Neural cell (in vitro differentiated cells): ENCODE results near the gene PLPPR5. TPM values are rescaled to one million over a fixed set of nuclear protein-coding genes. Genes with fewer than 3 reads are reported as not detected.

Experiments used
- H2AFZ ChIP-seq: fragments of 200-600, 300-800 bp; sonication (generic), shearing (Covaris generic); 2 replicates; pipeline ENCODE4 v1.6.0; 2014; ENCODE audit warnings: low read depth, mild to moderate bottlenecking, antibody characterized with exemption, low read length, moderate library complexity
- H3F3A ChIP-seq: fragments of 200-600 bp; shearing (Covaris generic); 2 replicates; pipeline ENCODE4 v1.6.1; 2016; ENCODE audit warnings: mild to moderate bottlenecking, moderate library complexity, mixed read lengths, antibody characterized with exemption, low read length; ENCODE audit not compliant: insufficient read depth, poor library complexity, severe bottlenecking
- H3K27ac ChIP-seq: fragments of 200-600, 300-800 bp; sonication (generic), shearing (Covaris generic); 2 replicates; pipeline ENCODE4 v1.5.1; 2014; ENCODE audit warnings: mild to moderate bottlenecking, low read length, moderate library complexity
- H3K27me3 ChIP-seq: fragments of 300-800, 200-600 bp; sonication (generic), shearing (Covaris generic); 2 replicates; pipeline ENCODE4 v1.6.0; 2014; ENCODE audit warnings: mild to moderate bottlenecking, low read depth, low read length, moderate library complexity; ENCODE audit not compliant: insufficient read depth
- H3K36me3 ChIP-seq: fragments of 300-800, 200-600 bp; sonication (generic), shearing (Covaris generic); 2 replicates; pipeline ENCODE4 v1.5.1; 2014; ENCODE audit warnings: mild to moderate bottlenecking, antibody characterized with exemption, low read length, moderate library complexity; ENCODE audit not compliant: insufficient read depth
- H3K4me2 ChIP-seq: fragments of 300-800, 200-600 bp; sonication (generic), shearing (Covaris generic); 2 replicates; pipeline ENCODE4 v1.6.0; 2014; ENCODE audit warnings: mild to moderate bottlenecking, low read length
- H3K4me3 ChIP-seq: fragments of 300-800, 200-600 bp; sonication (generic), shearing (Covaris generic); 2 replicates; pipeline ENCODE4 v1.5.1; 2014; ENCODE audit warnings: mild to moderate bottlenecking, low read length, moderate library complexity
- H3K79me2 ChIP-seq: fragments of 200-600 bp; shearing (Covaris generic); replicated peaks from 2 replicates; pipeline ENCODE4 v1.6.0; 2014; ENCODE audit warnings: mild to moderate bottlenecking, low read length, moderate library complexity; ENCODE audit not compliant: insufficient read depth
- H3K9ac ChIP-seq: fragments of 300-800, 200-600 bp; sonication (generic), shearing (Covaris generic); 2 replicates; pipeline ENCODE4 v1.6.1; 2016; ENCODE audit warnings: mild to moderate bottlenecking, low read length, mixed read lengths
- H3K9me2 ChIP-seq: fragments of 200-600 bp; shearing (Covaris generic); 2 replicates; pipeline ENCODE4 v1.6.1; 2016; ENCODE audit warnings: mild to moderate bottlenecking, low read length, mixed read lengths; ENCODE audit not compliant: insufficient read depth
- H3K9me3 ChIP-seq: fragments of 200-600, 300-800 bp; sonication (generic), shearing (Covaris generic); 2 replicates; pipeline ENCODE4 v1.6.1; 2016; ENCODE audit warnings: mild to moderate bottlenecking, mixed run types, low read length, moderate library complexity, mixed read lengths
- H4K20me1 ChIP-seq: fragments of 200-600 bp; shearing (Covaris generic); 2 replicates; pipeline ENCODE4 v1.6.1; 2016; ENCODE audit warnings: mild to moderate bottlenecking, mixed run types; ENCODE audit not compliant: insufficient read depth
- EP300 ChIP-seq: fragments of 450-650 bp; conservative IDR thresholded peaks from 2 replicates; pipeline ENCODE4 v1.6.1; 2014; ENCODE audit warnings: antibody characterized with exemption, mild to moderate bottlenecking, moderate library complexity; ENCODE audit not compliant: poor library complexity, severe bottlenecking
- EZH2 ChIP-seq: fragments of 200-600, 300-800 bp; shearing (Covaris generic), sonication (generic); IDR thresholded peaks from 2 replicates; pipeline ENCODE4 v1.6.1; 2014; ENCODE audit warnings: antibody characterized with exemption, low read length, borderline replicate concordance, mild to moderate bottlenecking; ENCODE audit not compliant: insufficient read depth, poor library complexity, severe bottlenecking
- MXI1 ChIP-seq: fragments of 450-650 bp; conservative IDR thresholded peaks from 2 replicates; pipeline ENCODE4 v1.6.1; 2014; ENCODE audit warnings: antibody characterized with exemption, mild to moderate bottlenecking; ENCODE audit not compliant: poor library complexity, severe bottlenecking
- POLR2AphosphoS5 ChIP-seq: IDR thresholded peaks from 2 replicates; pipeline ENCODE4 v1.6.1; 2012
- RAD21 ChIP-seq: fragments of 450-650 bp; conservative IDR thresholded peaks from 2 replicates; pipeline ENCODE4 v1.6.1; 2014; ENCODE audit warnings: antibody characterized with exemption, mild to moderate bottlenecking, moderate library complexity
- SMC3 ChIP-seq: fragments of 450-650 bp; conservative IDR thresholded peaks from 2 replicates; pipeline ENCODE4 v1.6.1; 2014; ENCODE audit warnings: antibody characterized with exemption, mild to moderate bottlenecking, moderate library complexity; ENCODE audit not compliant: poor library complexity
- polyA plus RNA-seq: library from polyadenylated mRNA; depleted of rRNA; stranded (reverse); fragments of >200 nt; gene quantifications from 2 replicates; pipeline ENCODE4 v1.2.3, GENCODE V29; 2014
- TF ChIP-seq, protein P1 (sequence below): fragments of 450-650 bp; IDR thresholded peaks from 2 replicates; pipeline ENCODE4 v1.5.1; 2014; ENCODE audit warnings: antibody characterized with exemption, mild to moderate bottlenecking, moderate library complexity; ENCODE audit not compliant: poor library complexity, severe bottlenecking
- TF ChIP-seq, protein P2 (sequence below): IDR thresholded peaks from 2 replicates; pipeline ENCODE4 v1.6.1; 2012; ENCODE audit warnings: borderline replicate concordance

PLPPR5 gene
- polyA plus RNA-seq, 1 donor from 2014 or later: 21.9 TPM

DNA sequence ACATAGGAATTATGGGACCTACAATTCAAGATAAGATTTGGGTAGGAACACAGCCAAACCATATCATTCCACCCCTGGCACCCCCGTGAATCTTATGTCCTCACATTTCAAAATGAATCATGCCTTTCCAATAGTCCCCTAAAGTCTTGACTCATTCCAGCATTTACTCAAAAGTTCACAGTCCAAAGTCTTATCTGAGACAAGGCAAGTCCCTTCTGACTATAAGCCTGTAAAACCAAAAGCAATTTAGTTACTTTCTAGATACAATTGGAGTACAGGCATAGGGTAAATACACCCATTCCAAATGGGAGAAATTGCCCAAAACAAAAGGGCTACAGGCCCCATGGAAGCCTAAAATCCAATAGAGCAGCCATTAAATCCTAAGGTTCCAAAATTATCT is 138.9 kb downstream of the PLPPR5 start:
- no peak for TF ChIP-seq RAD21
- H3K9ac ChIP-seq: no peak overlapping the region
- no peak overlapping the region for H3K4me3 ChIP-seq
- no peak overlapping the region for H2AFZ ChIP-seq
- no peaks in the 10 kb centered on the region for H3K9me3 ChIP-seq
- no peaks in the 10 kb centered on the region for H3F3A ChIP-seq
- H3K27me3 ChIP-seq: no peaks in the 10 kb centered on the region
- no peak overlapping the region for H3K4me2 ChIP-seq
- H3K36me3 ChIP-seq: no peaks in the 10 kb centered on the region
- H3K79me2 ChIP-seq: no peaks in the 10 kb centered on the region
- no peaks in the 10 kb centered on the region for H3K9me2 ChIP-seq
- no peak overlapping the region for H3K27ac ChIP-seq
- H4K20me1 ChIP-seq: no peaks in the 10 kb centered on the region

DNA sequence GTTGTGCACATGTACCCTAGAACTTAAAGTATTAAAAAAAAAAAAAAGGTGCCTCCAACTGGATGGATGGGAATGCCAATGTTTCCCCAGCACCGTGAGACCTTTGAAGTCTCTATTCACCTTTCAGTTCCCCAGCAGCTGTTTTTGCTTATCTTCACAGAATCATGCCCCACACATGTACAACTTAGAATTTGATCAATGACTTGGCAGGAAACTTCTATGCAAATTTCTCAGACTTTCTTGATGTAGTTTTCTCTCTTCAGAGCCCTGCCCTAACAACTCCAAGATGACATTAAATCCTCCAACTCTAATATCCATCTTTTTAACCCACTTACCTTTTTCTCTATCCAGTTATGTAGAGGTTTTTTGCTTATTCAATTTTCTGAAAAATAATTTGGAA is 144.3 kb downstream of the PLPPR5 start:
- H3K27ac ChIP-seq: no peak overlapping the region
- no peaks in the 10 kb centered on the region for H3F3A ChIP-seq
- H3K9me3 ChIP-seq: no peaks in the 10 kb centered on the region
- no peaks in the 10 kb centered on the region for H3K27me3 ChIP-seq
- no peaks in the 10 kb centered on the region for H4K20me1 ChIP-seq
- H3K9ac ChIP-seq: no peak overlapping the region
- H3K79me2 ChIP-seq: no peaks in the 10 kb centered on the region
- H3K4me3 ChIP-seq: no peak overlapping the region
- H3K4me2 ChIP-seq: no peak overlapping the region
- H3K36me3 ChIP-seq: no peaks in the 10 kb centered on the region
- H2AFZ ChIP-seq: no peak overlapping the region
- TF ChIP-seq, protein P1, sequence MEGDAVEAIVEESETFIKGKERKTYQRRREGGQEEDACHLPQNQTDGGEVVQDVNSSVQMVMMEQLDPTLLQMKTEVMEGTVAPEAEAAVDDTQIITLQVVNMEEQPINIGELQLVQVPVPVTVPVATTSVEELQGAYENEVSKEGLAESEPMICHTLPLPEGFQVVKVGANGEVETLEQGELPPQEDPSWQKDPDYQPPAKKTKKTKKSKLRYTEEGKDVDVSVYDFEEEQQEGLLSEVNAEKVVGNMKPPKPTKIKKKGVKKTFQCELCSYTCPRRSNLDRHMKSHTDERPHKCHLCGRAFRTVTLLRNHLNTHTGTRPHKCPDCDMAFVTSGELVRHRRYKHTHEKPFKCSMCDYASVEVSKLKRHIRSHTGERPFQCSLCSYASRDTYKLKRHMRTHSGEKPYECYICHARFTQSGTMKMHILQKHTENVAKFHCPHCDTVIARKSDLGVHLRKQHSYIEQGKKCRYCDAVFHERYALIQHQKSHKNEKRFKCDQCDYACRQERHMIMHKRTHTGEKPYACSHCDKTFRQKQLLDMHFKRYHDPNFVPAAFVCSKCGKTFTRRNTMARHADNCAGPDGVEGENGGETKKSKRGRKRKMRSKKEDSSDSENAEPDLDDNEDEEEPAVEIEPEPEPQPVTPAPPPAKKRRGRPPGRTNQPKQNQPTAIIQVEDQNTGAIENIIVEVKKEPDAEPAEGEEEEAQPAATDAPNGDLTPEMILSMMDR: no peak
- TF ChIP-seq EZH2: no peak
- no peak for TF ChIP-seq MXI1
- TF ChIP-seq EP300: no peak
- no peak for TF ChIP-seq RAD21
- no peak for TF ChIP-seq POLR2AphosphoS5
- TF ChIP-seq, protein P2, sequence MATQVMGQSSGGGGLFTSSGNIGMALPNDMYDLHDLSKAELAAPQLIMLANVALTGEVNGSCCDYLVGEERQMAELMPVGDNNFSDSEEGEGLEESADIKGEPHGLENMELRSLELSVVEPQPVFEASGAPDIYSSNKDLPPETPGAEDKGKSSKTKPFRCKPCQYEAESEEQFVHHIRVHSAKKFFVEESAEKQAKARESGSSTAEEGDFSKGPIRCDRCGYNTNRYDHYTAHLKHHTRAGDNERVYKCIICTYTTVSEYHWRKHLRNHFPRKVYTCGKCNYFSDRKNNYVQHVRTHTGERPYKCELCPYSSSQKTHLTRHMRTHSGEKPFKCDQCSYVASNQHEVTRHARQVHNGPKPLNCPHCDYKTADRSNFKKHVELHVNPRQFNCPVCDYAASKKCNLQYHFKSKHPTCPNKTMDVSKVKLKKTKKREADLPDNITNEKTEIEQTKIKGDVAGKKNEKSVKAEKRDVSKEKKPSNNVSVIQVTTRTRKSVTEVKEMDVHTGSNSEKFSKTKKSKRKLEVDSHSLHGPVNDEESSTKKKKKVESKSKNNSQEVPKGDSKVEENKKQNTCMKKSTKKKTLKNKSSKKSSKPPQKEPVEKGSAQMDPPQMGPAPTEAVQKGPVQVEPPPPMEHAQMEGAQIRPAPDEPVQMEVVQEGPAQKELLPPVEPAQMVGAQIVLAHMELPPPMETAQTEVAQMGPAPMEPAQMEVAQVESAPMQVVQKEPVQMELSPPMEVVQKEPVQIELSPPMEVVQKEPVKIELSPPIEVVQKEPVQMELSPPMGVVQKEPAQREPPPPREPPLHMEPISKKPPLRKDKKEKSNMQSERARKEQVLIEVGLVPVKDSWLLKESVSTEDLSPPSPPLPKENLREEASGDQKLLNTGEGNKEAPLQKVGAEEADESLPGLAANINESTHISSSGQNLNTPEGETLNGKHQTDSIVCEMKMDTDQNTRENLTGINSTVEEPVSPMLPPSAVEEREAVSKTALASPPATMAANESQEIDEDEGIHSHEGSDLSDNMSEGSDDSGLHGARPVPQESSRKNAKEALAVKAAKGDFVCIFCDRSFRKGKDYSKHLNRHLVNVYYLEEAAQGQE: no peak
- H3K9me2 ChIP-seq: no peaks in the 10 kb centered on the region

DNA sequence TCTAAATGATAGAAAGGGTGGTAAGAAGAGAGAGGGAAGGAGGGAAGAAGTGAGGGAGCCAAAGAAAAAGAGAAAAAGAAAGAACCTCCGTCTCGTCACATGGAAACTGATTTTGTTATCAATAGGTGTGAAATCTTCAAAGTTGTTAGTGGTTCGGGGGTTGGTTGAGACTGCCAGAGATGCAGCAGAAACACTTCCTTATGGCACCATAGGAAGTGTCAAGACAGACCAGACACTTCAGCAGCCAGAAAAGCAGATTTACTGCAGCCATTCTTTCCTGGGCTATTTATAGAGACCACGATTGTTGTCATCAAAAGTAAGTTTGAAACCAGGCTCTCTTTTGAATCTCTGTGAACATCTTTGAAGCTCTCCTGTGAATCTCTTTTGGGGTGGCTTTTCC is 150.5 kb downstream of the PLPPR5 start:
- TF ChIP-seq EZH2: no peak
- no peak for TF ChIP-seq SMC3
- Histone ChIP-seq H3K9me3 (no peaks in the 10 kb centered on the region), H3K79me2 (no peaks in the 10 kb centered on the region), H3K27me3 (no peaks in the 10 kb centered on the region), H3K4me3 (no peak overlapping the region), H3K4me2 (no peak overlapping the region), H4K20me1 (no peaks in the 10 kb centered on the region), H3K27ac (no peak overlapping the region), H3K9ac (no peak overlapping the region), H3F3A (no peaks in the 10 kb centered on the region), H3K36me3 (no peaks in the 10 kb centered on the region), H2AFZ (no peak overlapping the region), H3K9me2 (no peaks in the 10 kb centered on the region)
